ENCODE results near the gene HS1BP3. TPM values are rescaled to one million over a fixed set of nuclear protein-coding genes. Genes with fewer than 3 reads are reported as not detected.

The HS1BP3 gene
- total RNA-seq, 1 donor from 2014 or later = 16.6 TPM

DNA sequence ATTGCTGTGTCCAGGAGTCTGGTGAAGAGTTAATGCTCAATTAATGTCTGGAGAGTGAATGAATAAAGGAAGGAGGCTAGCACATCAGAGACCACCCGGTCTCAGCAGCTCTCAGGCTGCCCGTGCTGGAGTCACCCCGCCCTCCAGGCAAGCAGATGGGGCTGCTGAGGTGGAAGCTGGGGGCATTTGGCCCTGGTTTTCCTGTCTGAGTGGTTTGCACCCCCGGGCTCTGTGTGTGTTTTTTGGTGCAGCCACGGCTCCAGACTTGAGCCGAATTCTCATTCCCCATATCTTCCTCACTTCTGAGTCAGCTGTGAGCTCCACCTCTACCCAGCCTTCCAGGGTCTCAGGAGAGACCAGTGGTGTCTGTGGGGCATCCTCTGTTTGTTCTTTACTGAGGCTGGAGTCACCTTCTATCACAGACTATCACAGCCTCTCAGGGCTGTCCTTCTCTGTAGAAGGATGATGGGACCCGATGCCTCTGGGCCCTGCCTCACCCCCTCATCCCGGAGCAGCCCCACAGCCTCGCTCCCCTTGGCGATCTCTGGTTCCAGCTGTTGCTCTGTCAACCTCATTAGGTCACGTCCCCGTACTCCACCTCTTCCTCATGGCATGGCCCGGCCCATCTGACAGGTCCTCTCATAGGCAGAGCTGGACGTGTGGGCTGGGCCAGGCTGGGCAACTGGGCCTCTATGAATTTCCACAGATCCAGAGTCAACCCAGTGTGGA lies 60.8 kb downstream of the HS1BP3 start:
- no peak for DNase-seq
- Histone ChIP-seq H3K4me3 (no peak overlapping the region), H3K9me3 (replicated peaks) (no peaks in the 10 kb centered on the region), H3K27me3 (ENCODE audit: low read depth) (no peaks in the 10 kb centered on the region), H3K4me1 (peaks cover 80% of the 10 kb centered on the region), H3K27ac (replicated peaks) (peak overlapping the region; percentile 60), H3K36me3 (no peaks in the 10 kb centered on the region)
- TF ChIP-seq, protein P1, sequence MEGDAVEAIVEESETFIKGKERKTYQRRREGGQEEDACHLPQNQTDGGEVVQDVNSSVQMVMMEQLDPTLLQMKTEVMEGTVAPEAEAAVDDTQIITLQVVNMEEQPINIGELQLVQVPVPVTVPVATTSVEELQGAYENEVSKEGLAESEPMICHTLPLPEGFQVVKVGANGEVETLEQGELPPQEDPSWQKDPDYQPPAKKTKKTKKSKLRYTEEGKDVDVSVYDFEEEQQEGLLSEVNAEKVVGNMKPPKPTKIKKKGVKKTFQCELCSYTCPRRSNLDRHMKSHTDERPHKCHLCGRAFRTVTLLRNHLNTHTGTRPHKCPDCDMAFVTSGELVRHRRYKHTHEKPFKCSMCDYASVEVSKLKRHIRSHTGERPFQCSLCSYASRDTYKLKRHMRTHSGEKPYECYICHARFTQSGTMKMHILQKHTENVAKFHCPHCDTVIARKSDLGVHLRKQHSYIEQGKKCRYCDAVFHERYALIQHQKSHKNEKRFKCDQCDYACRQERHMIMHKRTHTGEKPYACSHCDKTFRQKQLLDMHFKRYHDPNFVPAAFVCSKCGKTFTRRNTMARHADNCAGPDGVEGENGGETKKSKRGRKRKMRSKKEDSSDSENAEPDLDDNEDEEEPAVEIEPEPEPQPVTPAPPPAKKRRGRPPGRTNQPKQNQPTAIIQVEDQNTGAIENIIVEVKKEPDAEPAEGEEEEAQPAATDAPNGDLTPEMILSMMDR (IDR thresholded peaks at IDR 0.05; ENCODE audit: borderline replicate concordance) = no peak
- intact Hi-C loops (cut with micrococcal nuclease) = no loop called here

DNA sequence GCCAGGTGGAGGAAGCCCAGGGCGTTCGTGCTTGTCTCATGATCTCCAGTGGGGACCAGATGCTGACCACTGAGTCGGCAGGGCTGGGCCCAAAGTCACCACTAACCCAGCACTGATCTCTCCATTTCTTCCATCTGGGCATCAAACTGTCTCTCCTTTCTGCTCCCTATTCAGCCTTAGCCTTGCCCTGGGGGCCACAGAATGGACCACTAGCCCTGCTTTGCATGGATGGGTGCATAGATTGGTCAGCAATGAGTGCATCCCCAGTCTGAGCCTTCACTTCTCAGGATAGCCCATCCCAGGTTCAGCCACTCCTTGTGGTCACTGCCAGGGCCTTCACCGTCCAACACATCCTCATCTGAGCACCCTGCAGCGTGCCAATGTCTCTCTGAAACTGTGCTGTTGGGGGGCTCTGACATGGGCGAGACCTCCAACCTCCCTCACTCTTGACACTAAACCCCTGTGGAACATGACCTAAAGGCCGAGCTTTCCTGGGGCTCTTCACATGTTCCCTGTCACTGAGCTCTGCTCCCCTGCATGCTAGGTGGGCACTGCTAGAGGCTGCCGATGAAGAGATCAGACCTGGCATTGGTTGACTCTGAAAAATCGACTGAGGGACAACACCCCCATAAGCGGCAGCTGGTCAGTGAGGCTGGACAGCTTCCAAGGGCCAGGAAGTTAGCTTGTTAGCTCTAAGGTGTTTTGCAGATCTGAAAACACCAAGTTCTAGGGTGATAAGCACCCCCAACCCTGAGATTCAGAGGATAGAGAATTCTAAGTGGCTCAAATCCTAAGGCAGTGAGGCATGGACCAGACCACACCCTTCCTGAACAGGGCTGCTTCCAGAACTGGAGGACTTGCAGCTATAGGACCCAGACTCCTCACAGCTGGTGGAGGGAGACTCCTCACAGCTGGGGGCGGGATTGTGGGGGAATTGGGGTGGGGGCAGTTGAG lies 61.7 kb downstream of the HS1BP3 start:
- H3K4me1 ChIP-seq = peaks cover 83% of the 10 kb centered on the region
- TF ChIP-seq, protein P1 (IDR thresholded peaks at IDR 0.05; ENCODE audit: borderline replicate concordance) = no peak
- H3K36me3 ChIP-seq = no peaks in the 10 kb centered on the region
- H3K27me3 ChIP-seq (ENCODE audit: low read depth) = no peaks in the 10 kb centered on the region
- DNase-seq = peak; percentile 10
- H3K4me3 ChIP-seq = no peak overlapping the region
- intact Hi-C loops (cut with micrococcal nuclease) = no loop called here
- no peaks in the 10 kb centered on the region for H3K9me3 ChIP-seq (replicated peaks)
- peak overlapping the region; percentile 60 for H3K27ac ChIP-seq (replicated peaks)

- H3K27me3 ChIP-seq (ENCODE audit: low read depth) = no peaks in the 10 kb centered on the region
- intact Hi-C loops (cut with micrococcal nuclease) = no loop called here
- H3K4me1 ChIP-seq = peaks cover 85% of the 10 kb centered on the region
- H3K4me3 ChIP-seq = no peak overlapping the region
- TF ChIP-seq, protein P1 (IDR thresholded peaks at IDR 0.05; ENCODE audit: borderline replicate concordance) = no peak
- peak; percentile 13 for DNase-seq
- peak overlapping the region; percentile 74 for H3K27ac ChIP-seq (replicated peaks)
- no peaks in the 10 kb centered on the region for H3K36me3 ChIP-seq
- peaks cover 9% of the 10 kb centered on the region for H3K9me3 ChIP-seq (replicated peaks)
Measured at GRCh38 chr2:20585710-20586594, 64.9 kb downstream of the HS1BP3 start.

DNA sequence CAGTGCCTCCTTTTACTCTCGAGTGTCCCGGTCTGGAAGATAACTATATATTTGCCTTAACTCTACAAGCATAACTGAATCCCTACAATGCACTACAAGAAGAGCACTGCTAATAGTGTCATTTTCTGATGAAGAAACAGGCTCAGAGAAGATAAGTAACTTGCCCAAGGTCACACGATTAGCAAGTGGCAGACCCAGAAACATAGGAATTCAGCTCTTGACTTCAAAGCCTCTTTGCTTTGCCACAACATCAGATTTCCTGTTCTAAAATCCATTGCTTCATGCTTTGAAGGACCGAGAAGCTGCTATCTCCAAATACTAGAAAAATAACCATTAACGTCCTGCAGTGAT lies 65.6 kb downstream of the HS1BP3 start:
- Histone ChIP-seq H3K4me3 (no peak overlapping the region), H3K27ac (replicated peaks) (peak overlapping the region; percentile 74), H3K9me3 (replicated peaks) (peaks cover 9% of the 10 kb centered on the region), H3K36me3 (no peaks in the 10 kb centered on the region), H3K27me3 (ENCODE audit: low read depth) (no peaks in the 10 kb centered on the region), H3K4me1 (peaks cover 84% of the 10 kb centered on the region)
- intact Hi-C loops (cut with micrococcal nuclease) = no loop called here
- DNase-seq = no peak
- TF ChIP-seq, protein P1 (IDR thresholded peaks at IDR 0.05; ENCODE audit: borderline replicate concordance) = no peak
